Common myeloid progenitor, CD34-positive (primary cell): ENCODE results near the gene DGCR8.
A peak's percentile ranks its signal among the peaks of the same experiment; 100 is the strongest.

ENCODE experiments used
- CTCF ChIA-PET: fragments of 350-600 bp; sonication (Branson Sonifier 250); formaldehyde crosslinking; loops from one replicate; lab custom pipeline; 2021; ENCODE audit warnings: antibody characterized with exemption; lab: Charles Lee
- POLR2A ChIA-PET: fragments of 350-600 bp; sonication (Branson Sonifier 250); formaldehyde crosslinking; loops from one replicate; lab custom pipeline; 2021; ENCODE audit warnings: antibody characterized with exemption; lab: Charles Lee
- DNase-seq, 3 donors: peaks; one replicate each; pipeline versions ENCODE4 v3.0.0 to v3.0.0-alpha.2; 2013
- H3K27ac ChIP-seq, 2 experiments: 1 replicate in 1 of 2; 2 replicates in 1 of 2; pipeline ENCODE4 v1.7.0; 2013; ENCODE audit warnings: inconsistent platforms in 2 of 2, low read length in 2 of 2, mild to moderate bottlenecking in 2 of 2, low read depth in 1 of 2, moderate library complexity in 1 of 2; ENCODE audit not compliant: severe bottlenecking in 2 of 2, insufficient read depth in 1 of 2, poor library complexity in 1 of 2
- H3K27me3 ChIP-seq, 5 experiments: replicated peaks in 2 of 5; 1 replicate in 3 of 5; 2 replicates in 2 of 5; pipeline versions ENCODE4 v1.6.1 to v1.7.0; 2013; ENCODE audit warnings: low read length in 4 of 5, mild to moderate bottlenecking in 2 of 5, moderate library complexity in 2 of 5, inconsistent platforms in 1 of 5; ENCODE audit not compliant: insufficient read depth in 5 of 5, control insufficient read depth in 4 of 5
- H3K36me3 ChIP-seq, 4 experiments: 1 replicate in 2 of 4; 2 replicates in 2 of 4; pipeline versions ENCODE4 v1.6.1 to v1.7.0; 2013; ENCODE audit warnings: low read length in 3 of 4, control low read depth in 1 of 4, mild to moderate bottlenecking in 1 of 4; ENCODE audit not compliant: control insufficient read depth in 4 of 4, insufficient read depth in 4 of 4
- H3K4me1 ChIP-seq, 4 experiments: 1 replicate in 3 of 4; 2 replicates in 1 of 4; pipeline versions ENCODE4 v1.6.1 to v1.7.1; 2013; ENCODE audit warnings: low read length in 3 of 4, mild to moderate bottlenecking in 3 of 4, control low read depth in 1 of 4, inconsistent platforms in 1 of 4, moderate library complexity in 1 of 4; ENCODE audit not compliant: control insufficient read depth in 4 of 4, insufficient read depth in 4 of 4; ENCODE audit errors: control extremely low read depth in 1 of 4
- H3K4me3 ChIP-seq, 7 experiments: 1 replicate in 4 of 7; 2 replicates in 3 of 7; pipeline versions ENCODE4 v1.5.1 to v1.7.0; 2013; ENCODE audit warnings: mild to moderate bottlenecking in 7 of 7, low read length in 6 of 7, moderate library complexity in 6 of 7, inconsistent platforms in 2 of 7, low read depth in 2 of 7, control low read depth in 1 of 7; ENCODE audit not compliant: insufficient read depth in 4 of 7, control insufficient read depth in 1 of 7; ENCODE audit errors: extremely low read depth in 1 of 7
- H3K9me3 ChIP-seq, 5 experiments: 1 replicate in 4 of 5; 2 replicates in 1 of 5; pipeline versions ENCODE4 v1.6.1 to v1.7.1; 2013; ENCODE audit warnings: low read length in 4 of 5, mild to moderate bottlenecking in 2 of 5, inconsistent platforms in 1 of 5, low read depth in 1 of 5, moderate library complexity in 1 of 5; ENCODE audit not compliant: control insufficient read depth in 4 of 5, insufficient read depth in 2 of 5; ENCODE audit errors: control extremely low read depth in 1 of 5
- WGBS: methylation state at CpG from one replicate; pipeline ENCODE4 v1.1.5; 2013; ENCODE audit not compliant: insufficient coverage; 5-methylcytosine and 5-hydroxymethylcytosine counted together

Gene DGCR8

DNA sequence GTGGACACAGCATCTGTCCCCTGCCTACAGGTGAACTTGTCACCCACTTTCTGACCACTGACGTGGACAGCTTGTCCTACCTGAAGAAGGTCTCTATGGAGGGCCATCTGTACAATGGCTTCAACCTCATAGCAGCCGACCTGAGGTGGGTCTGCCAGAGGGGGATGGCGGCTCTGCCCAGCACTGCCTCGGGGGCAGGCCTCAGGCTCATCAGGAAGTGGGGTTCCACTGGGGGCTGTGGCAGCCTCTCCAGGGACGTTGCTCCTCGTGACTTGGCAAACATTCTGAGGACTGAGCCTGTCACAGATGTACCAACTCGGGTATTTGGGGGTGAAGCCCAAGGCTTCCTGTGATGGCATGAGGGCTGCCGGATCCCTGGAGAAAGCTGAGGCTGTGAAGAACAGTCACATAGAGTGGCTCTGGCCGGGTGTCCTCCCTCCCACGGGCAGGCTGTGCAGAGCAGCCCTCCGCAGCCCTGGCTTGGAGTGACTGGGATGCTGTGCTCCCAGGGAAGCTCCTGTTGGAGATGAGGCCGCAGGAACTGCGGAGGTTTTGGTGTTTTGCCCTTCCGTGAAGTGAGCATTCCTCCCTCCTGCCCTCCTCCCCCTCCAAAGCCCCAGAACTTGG lies 26.5 kb upstream of the DGCR8 start:
- H3K36me3 ChIP-seq, result peaks cover 5 to 65% (median 43%) of the 10 kb centered on the region in 4 experiments
- peaks cover 0 to 5% (median 0%) of the 10 kb centered on the region in 5 experiments for H3K9me3 ChIP-seq
- H3K4me1 ChIP-seq, result no peaks in the 10 kb centered on the region
- no peak for DNase-seq
- no peaks in the 10 kb centered on the region for H3K27me3 ChIP-seq
- no peak overlapping the region for H3K4me3 ChIP-seq
- CTCF ChIA-PET, result interaction anchor here (0.5 kb wide), 1 partner anchor 237 kb away, joined by 3 read pairs; no protein-coding TSS in a partner anchor
- WGBS, result 87% methylated on average over 14 of the region's 14 CpGs
- peak overlapping the region in 1 of 2 experiments; percentile 61 for H3K27ac ChIP-seq
- POLR2A ChIA-PET, result interaction anchor here (0.6 kb wide), 1 partner anchor 521 kb away, joined by 4 read pairs; no protein-coding TSS in a partner anchor

DNA sequence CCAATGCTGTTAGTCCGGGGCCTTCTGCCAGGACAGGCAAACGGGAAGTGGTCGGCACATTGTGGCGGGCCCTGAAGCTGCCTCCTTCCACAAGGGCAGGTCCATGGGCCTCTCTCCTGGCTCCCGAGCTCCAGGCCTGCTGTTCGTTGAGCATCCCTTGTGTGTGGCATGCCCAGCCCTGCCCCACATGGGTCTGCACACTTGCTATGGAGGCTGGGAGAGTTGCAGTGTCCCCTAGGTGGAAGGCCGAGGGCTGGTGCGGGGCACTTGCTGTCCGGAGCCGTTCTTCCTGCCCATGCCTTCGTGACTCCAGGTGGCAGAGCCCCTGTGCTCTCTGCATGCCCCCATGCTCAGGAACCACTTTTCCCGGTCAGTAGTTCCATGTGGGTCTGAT lies 26.0 kb upstream of the DGCR8 start:
- H3K36me3 ChIP-seq, result peaks cover 5 to 69% (median 43%) of the 10 kb centered on the region in 4 experiments
- POLR2A ChIA-PET, result no interaction called here

GRCh38 chr22:20054485-20054884 lies 25.6 kb upstream of the DGCR8 start:
- POLR2A ChIA-PET, result no interaction called here
- 97% methylated on average over 4 of the region's 6 CpGs for whole genome bisulfite sequencing
- H3K27ac ChIP-seq, result no peak overlapping the region
- H3K36me3 ChIP-seq, result peaks cover 5 to 69% (median 43%) of the 10 kb centered on the region in 4 experiments
- no peak for DNase-seq
- H3K27me3 ChIP-seq, result no peaks in the 10 kb centered on the region
- CTCF ChIA-PET, result no interaction called here
- no peaks in the 10 kb centered on the region for H3K4me1 ChIP-seq
- no peak overlapping the region for H3K4me3 ChIP-seq
- no peaks in the 10 kb centered on the region for H3K9me3 ChIP-seq

More for the DNA sequence above, 26.0 kb upstream of the DGCR8 start:
- no peaks in the 10 kb centered on the region for H3K4me1 ChIP-seq
- no peak overlapping the region for H3K4me3 ChIP-seq
- H3K9me3 ChIP-seq, result peaks cover 0 to 2% (median 0%) of the 10 kb centered on the region in 5 experiments
- CTCF ChIA-PET, result interaction anchor here (0.5 kb wide), 1 partner anchor 236 kb away, joined by 3 read pairs; no protein-coding TSS in a partner anchor
- 91% methylated on average over 12 of the region's 12 CpGs for WGBS
- no peak overlapping the region for H3K27ac ChIP-seq
- DNase-seq, result no peak
- no peaks in the 10 kb centered on the region for H3K27me3 ChIP-seq

DNA sequence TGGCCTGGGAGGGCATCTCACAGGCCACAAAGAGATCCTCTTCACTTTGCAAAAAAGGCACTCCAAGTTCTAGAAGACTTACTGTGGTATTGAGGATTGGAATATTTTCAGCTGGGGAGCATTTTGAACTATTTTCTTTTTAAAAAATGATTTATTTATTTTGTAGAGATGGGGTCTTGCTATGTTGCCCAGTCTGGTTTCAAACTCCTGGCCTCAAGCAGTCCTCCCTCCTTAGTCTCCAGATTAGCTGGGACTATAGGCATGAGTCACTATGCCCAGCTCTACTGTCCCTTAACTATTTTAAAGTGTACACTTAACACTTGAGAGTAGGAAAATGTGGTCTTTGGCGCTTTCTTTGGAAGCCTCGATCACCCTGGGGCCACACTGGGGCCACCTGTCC lies 24.9 kb upstream of the DGCR8 start:
- Histone ChIP-seq H3K4me3 (no peak overlapping the region), H3K4me1 (no peaks in the 10 kb centered on the region), H3K9me3 (no peaks in the 10 kb centered on the region), H3K27ac (no peak overlapping the region), H3K27me3 (no peaks in the 10 kb centered on the region), H3K36me3 (peaks cover 5 to 69% (median 43%) of the 10 kb centered on the region in 4 experiments)
- CTCF ChIA-PET, result no interaction called here
- POLR2A ChIA-PET, result no interaction called here
- no peak for DNase-seq
- WGBS, result 100% methylated on average over 2 of the region's 2 CpGs

- Histone ChIP-seq H3K27me3 (no peaks in the 10 kb centered on the region), H3K9me3 (no peaks in the 10 kb centered on the region), H3K4me3 (no peak overlapping the region), H3K36me3 (peaks cover 5 to 74% (median 44%) of the 10 kb centered on the region in 4 experiments), H3K4me1 (no peaks in the 10 kb centered on the region), H3K27ac (no peak overlapping the region)
- 98% methylated on average over 15 of the region's 15 CpGs for WGBS
- CTCF ChIA-PET, result no interaction called here
- DNase-seq, result no peak
- POLR2A ChIA-PET, result no interaction called here
Observed at GRCh38 chr22:20055654-20056053, 24.4 kb upstream of the DGCR8 start.

DNA sequence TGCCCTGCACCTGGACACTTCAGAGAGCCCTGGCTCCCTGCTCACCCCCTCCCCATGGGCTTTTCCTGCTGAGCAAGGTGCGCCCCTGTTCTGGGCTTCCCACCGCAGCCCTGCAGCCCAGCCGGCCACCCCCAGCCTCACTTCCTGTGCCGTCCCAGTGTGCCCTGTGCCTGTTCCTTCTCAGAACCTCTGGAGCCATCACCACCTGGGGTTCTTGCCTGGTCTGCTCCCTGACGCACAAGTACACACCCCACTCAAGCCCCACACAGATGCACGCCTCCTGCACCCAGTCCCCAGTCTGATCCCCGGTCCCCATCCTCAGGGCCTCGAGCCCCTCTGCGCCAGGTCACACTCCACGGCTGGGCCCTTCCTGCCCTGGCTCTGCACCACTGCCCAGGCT lies 23.9 kb upstream of the DGCR8 start:
- Histone ChIP-seq H3K4me3 (no peak overlapping the region), H3K4me1 (no peaks in the 10 kb centered on the region), H3K27ac (no peak overlapping the region), H3K36me3 (peaks cover 5 to 78% (median 46%) of the 10 kb centered on the region in 4 experiments), H3K9me3 (no peaks in the 10 kb centered on the region), H3K27me3 (no peaks in the 10 kb centered on the region)
- POLR2A ChIA-PET, result no interaction called here
- 97% methylated on average over 4 of the region's 10 CpGs for WGBS
- CTCF ChIA-PET, result no interaction called here
- DNase-seq, result no peak

- no peak overlapping the region for H3K27ac ChIP-seq
- POLR2A ChIA-PET, result no interaction called here
- H3K4me3 ChIP-seq, result no peak overlapping the region
- H3K36me3 ChIP-seq, result peaks cover 5 to 83% (median 49%) of the 10 kb centered on the region in 4 experiments
- no peaks in the 10 kb centered on the region for H3K4me1 ChIP-seq
- H3K27me3 ChIP-seq, result no peaks in the 10 kb centered on the region
- 95% methylated on average over 16 of the region's 16 CpGs for WGBS
- no peaks in the 10 kb centered on the region for H3K9me3 ChIP-seq
- no peak for DNase-seq
- CTCF ChIA-PET, result interaction anchor here (0.8 to 1.0 kb wide), 2 partner anchors 22 to 35 kb away, joined by 3 read pairs; no protein-coding TSS in a partner anchor
Observed at GRCh38 chr22:20056696-20057386, 23.2 kb upstream of the DGCR8 start.
